Pulmonary artery endothelial cell (primary cell): Measurements from ENCODE around the gene SDK2. TPM values are rescaled to one million over a fixed set of nuclear protein-coding genes. Genes with fewer than 3 reads are reported as not detected.

Experiments
- DNase-seq: peaks from one replicate; pipeline ENCODE4 v3.0.0-alpha.2; 2011; ENCODE audit warnings: low read depth, low spot score
- total RNA-seq: library from RNA; depleted of rRNA; stranded (reverse); fragments of >200 nt; gene quantifications from 2 replicates; pipeline ENCODE4 v1.2.3, GENCODE V29; 2014

SDK2 gene
- total RNA-seq, 1 donor from 2014 or later = under 0.01 TPM

DNA sequence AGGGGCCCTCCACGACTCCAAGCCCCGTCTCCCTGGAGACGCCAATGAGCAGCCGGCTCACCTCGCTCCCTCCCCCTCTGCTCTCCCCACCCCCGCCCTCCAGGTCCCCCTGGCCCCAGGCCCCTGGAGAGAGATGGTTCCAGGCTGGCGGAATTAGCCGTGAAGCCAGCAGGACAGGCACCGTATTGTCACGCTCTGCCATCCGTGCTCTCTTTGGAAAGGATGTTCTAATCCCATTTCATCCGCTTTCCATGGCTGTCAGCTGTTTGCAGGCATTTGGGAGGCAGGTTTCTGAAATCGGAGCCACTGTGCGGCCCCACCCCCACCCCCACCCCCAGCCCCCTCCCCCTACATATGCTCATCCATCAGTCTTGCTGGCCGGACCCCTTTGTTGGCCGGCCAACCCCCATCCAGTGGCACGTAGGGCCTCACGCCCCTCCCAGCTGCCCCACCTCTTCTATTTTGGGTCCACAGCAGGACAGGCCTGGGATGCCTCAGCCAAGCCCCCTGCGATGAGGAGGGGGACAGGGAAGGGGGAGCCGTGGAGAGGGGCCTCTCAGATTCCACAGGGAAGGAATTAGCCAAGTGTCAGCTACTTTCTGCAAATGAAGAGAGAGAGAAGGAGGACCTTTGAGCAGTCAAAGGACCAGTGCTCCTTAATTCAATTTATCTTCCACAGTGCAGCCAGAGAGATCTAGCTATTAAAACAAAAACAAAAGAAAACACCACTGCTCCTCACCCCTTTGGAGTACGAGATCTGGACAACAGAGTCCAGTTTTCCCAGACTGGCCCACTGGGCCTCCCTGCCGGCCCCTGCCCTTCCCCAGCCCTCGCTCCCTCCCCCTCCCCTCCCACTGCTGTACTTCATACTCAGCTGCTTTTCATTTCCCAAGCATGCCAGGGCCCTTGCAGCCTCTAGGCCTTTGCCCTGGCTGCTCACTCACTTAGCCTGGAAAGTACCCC lies 30.7 kb downstream of the SDK2 start:
- DNase-seq = no peak

DNA sequence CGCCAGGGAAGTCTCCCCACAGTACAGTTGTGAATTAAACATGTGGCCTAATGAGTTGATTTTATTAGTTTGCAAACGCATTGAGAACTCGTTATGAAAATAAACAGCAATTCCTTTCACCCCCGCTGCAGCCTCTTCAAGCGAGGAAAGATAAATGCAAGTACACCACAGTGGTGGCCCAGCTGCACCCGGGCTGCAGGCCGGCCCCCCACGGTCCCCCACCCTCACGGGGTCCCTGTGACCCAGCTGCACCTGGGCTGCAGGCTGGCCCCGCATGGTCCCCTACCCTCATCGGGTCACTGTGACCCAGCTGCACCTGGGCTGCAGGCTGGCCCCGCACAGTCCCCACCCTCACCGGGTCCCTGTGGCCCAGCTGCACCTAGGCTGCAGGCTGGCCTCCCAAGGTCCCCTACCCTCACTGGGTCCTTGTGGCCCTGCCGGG lies 32.2 kb downstream of the SDK2 start:
- DNase-seq = no peak

DNA sequence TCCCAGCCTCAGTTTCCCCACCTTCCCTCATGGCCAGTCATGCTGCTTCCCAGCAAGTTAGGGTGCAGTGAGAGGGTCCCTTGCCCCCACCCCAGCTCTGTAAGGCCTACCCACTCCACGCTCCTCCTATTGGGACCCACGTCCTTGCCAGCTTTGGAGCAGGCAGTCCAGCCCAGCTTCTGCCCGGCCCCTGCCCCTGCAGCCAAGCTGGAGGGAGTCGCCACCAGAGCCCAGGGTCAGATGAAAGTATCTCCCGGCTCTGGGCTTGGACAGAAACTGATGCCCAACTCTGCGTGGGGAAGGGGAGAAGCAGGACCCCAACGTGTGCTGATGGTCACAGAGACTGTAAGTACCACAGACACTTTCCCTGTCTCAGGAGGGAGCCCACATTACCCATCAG lies 32.6 kb downstream of the SDK2 start:
- no peak for DNase-seq

DNA sequence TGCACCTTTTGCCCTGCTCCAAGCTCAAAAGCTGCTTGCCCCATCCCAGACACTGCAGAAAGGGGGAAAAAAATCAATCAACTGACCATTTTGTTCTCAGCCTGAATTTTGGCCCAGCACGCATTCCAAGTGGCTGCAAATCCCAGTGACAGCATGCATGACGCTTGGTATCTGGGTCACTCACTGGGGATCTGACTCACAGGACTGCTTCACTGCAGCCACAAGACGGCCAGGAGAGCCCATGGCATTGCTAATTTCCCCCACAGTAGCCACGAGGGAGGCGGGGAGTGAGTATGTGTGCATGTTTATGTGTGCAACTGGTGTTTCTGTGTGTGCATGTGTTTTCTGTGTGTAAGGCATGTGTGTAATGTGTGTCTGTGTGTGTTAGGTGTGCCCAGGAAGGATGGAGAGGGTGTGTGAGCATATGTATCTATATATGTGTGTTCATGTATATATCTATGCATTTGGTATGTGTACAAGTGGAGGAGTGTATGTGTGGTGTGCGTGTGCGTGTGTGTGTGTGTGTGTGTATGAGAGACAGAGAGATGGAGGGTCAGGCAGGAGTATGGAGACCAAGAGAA lies 33.8 kb downstream of the SDK2 start:
- no peak for DNase-seq

DNA sequence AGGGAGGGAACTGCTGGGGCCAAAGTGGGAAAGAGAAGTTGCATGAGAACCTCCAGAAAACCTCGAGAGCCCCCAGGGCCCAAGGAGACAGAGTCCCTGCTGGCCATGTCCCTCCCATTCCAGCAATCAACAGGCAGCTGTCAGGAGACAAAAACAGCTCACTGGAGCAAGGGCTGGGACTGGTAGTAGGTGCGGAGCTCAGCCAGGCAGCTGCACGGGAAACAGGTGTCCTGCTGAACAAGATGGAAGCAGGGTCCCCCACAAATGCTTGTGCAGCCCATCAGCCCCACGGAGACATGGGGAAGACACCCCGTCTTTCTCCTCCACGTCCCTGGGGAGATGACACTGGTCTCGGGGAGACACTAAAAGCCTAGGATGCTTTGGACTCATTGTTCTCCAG lies 34.5 kb downstream of the SDK2 start:
- no peak for DNase-seq

DNA sequence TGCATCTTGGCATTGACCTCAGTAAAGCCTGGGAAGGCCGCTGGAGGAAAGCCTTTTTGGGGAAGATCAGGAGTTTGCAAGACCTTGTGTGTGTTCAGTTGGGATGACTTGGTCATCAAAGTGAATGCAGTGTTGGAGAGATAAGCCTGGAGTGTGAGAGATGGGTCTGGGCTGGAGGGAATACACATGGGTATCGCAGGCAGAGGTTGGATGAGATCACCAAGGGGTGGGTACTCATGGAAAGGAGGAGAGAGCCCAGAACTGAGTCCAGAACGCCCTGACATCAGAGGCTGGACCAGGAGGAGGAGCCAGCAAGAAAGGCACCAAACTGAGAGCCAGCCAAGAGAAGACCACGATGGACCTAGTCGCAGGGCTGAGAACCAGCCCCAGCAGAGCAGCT lies 35.2 kb downstream of the SDK2 start:
- no peak for DNase-seq

DNA sequence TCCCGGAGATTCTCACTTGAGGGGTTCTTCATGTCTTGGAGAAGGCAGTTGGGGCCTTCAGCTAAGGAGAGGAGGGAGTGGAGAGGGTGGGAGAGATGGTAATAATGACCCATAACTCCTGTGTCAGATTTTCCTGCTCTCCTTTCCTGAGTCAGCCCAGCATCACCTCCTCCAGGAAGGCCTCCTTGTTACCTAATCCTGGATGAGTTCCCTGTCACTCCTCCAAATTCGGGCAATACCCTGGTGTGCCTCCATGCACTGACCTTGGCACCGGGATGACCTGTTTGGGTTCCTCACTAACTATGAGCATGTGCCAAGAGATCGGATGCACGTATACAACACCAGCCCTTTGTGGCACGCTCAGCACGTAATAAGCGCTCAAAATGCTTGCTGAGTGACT lies 38.8 kb downstream of the SDK2 start:
- DNase-seq = no peak

DNA sequence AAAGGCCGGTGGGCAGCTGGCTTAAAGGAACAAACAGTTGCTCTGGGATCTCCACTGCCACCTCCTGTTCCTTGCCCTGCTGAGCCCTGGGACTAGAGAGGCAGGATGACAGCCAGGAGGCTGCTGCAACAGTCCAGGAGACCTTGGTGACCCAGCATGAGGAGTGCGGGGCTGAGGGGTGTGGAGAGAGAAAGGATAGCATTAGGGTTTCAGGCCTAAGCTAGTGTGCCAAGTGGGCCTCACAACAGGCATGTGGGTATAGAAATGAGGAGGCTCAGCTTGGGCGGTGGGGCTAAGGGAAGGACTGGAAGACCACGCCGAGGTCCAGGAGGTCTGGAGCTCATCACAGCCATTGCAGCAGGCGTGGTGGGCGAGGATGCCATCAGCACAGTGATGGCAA lies 39.8 kb downstream of the SDK2 start:
- DNase-seq = no peak

DNA sequence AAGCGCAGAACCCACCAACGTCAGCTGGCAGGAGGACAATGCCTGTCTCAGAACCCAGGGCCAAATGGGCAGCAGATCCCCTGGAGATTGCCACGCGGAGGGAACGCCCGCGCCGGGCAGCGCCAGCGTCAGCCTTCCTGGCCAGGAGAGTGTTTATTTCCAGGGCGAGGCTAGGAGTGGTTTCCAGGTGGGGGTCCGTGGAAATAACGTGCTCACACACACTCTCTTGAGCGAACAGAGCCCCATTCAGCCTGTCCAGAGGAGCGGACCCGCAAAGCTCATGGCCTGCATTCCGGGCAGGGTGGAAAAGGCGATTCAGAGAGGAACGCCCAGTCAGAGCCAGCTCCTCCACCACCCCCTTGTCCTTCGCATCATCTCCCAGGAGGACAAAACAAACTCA lies 40.3 kb downstream of the SDK2 start:
- DNase-seq = no peak

DNA sequence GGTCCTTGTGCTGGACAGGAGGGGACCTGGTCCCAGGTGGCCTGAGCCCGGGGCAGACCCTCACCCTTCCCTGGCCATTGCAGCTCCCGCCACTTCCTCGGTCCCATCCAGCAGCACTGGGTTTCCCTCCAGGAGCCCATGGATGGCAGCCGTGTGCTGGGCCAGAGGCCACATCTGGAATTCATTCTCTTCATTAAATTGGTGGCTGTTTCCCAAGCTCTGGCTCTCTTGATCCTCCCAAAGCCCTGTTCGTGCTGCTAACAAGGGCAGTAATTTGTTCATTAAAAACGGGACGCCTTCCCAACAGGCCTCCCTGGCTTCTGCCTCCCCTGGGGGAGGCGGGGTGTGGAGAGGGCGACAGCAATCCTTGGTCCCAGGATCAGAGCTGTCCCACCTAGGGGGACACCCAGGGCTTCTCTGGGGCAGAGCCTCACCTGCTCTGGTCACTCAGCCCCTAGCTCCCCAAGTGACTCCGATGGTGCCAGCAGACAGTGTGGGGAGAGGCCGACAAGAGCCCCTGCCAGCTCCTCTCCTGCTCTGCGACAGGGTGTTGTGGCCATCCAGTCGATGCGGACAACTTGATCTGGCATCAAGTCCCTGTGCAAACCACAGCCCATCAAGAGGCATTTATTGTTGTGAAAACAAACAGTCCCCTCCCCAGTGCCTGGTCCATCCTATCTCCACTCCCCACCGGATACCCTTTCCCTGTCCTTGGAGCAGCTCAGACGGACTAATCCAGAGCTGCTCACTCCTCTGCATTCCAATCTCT lies 44.0 kb downstream of the SDK2 start:
- no peak for DNase-seq

DNA sequence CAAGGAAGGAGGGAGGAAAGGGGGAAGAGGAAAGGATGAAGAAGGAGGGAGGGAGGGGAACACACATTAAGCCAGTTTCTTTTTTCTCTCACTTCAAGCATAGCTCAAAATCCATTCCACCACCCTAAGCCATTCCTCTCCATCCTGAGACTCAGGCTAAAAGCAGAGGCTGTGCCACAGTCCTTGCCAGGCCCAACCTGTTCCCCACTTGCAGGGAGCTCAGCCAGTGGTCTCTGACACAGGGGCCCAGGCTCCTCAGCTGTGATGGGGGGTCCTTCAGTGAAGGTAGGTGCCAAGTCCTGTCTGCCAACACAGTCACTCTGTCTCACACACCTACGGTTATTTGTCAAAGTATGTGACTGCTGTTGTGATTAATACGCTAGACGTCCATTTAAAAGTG lies 44.6 kb downstream of the SDK2 start:
- DNase-seq = no peak

DNA sequence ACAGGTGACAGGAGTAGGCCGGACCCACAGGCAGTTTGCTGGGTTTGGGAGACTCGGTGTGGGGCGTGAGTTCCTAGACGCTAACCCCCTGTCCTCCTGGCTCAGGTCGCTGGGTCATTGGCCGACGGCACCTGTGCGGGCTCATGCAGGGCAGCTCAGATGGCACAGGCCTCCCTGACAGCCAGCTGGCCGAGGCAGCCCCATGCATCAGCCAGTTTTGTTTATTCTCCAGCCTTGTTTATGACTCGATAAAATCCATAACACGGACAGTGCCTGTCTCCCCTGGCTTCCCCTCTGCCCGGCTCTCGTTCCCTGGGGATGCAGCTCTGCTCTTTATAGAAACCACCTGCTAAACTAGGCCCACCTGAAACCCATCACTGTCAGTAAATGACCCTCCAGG lies 46.0 kb downstream of the SDK2 start:
- no peak for DNase-seq

DNA sequence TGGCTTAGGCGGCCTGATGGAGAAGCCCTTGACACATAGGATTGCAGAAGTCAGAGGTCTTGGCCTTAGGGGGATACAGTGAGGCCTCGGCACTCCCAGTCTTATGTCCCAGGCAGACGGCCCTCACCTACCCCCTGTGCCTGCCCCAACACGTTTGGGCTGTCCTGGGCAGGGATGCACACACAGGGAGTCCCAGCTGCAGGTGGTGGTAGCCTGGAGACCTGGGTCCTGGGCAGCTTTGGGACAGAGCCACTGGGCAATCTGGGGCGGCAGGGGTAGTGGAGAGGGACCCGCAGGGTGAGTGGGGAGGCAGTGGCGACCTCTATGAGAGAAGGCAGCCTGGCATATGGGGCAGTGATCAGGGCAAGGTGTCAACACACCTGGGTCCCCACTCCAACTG lies 48.3 kb downstream of the SDK2 start:
- no peak for DNase-seq

DNA sequence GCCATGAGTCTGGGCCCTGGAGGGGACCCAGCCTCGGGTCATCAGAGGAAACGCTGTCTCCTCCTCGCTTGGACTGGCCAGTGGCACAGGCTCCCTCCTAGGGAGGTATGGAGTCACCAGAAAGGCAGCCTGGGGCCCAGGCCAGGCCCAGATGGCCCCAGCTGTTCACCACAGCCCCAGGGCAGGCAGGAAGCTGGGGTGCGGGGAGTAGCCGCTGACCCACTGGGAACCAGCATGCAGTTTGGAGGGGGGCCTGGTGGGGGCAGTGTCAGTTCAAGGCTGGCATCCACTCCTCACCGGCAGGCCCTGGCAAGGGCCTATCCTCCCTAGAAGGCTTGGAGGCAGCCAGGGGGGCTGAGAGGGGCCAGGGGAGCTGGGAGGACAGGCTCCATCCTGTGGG lies 48.8 kb downstream of the SDK2 start:
- DNase-seq = no peak

DNA sequence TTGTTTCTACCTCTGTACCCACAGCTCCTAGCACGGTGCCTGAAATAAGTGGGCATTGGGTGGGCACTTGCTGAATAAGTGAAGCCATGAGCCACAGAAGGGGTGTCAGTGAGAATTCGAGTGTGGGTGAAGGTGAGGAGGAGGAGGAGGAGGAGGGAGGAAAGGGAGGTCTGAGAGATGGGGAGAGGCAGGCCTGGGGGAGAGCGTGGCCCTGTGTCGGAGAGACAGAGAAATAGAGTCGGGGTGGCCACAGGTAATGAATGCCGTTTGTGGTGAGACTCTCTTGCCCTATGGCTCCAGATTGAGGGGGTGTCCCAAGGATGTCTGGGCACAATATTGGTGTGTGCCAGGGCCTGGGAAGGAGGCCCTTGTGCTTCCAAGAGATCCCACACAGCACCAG lies 49.2 kb downstream of the SDK2 start:
- DNase-seq = no peak

DNA sequence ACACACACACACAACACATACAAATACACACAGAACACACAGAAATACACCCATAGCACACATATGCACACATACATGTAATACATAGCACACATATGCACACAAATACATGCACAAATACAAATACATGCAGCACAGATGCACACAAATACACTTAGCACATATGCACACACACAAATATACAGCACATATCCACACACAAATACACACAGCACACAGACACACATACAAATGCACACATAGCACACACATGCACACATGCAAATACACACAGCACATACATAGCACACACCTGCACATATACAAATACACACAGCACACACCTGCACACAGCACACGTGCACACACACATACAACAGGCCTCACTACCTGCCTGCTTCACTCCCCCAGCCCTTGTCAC lies 49.6 kb downstream of the SDK2 start:
- DNase-seq = no peak

DNA sequence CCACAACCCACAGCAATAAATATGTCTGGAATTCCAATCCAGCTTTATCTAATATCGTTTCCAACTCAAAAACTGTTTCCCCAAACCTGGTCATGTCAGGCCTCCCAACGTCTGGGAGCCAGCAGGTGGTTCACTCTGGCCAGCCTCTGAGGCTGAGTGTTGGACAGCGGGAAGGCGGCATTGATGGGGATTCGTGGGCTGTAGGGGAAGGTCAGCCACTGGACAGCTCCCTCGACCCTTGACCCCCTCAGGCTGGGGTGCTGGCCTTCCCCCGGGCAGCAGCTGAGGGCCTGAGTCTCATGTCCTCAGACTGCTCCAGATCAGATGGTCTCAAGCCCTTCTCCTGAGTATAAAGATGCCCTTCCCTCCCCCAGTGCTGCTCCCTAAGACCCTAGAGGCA lies 50.2 kb downstream of the SDK2 start:
- DNase-seq = no peak

DNA sequence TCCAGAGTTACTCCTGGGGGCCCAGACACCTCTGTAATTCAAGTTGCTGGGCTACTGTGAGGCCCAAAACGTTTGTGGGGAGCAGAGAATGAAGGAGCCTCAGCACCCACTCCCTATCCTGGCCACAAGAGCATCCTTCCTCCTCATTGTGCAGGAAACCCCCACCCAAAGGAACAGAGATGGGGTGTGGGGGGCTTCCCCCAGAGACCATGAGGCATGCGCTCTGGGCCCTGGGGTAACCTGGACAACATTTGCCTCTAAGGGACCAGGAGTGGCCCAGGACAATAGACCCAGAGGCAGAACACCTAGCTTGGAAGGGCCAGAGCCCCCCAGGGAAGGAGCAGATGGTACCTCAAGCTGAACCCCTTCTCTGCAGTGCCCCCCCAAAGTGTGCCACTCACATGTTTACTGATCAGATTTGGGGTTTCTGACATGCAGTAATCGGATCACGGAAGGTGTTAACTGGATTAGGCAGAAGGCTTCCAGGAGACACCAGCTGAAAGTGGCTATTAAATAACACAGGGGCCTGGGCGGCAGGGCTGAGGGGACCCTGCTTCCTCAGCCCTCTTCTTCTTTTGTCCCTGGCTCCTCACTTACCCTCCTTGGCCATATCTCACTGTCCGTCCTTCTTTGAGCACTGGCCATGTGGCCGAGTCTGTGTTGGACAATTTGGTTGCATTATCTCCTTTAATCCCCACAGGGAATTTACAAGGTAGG lies 50.8 kb downstream of the SDK2 start:
- DNase-seq = no peak

DNA sequence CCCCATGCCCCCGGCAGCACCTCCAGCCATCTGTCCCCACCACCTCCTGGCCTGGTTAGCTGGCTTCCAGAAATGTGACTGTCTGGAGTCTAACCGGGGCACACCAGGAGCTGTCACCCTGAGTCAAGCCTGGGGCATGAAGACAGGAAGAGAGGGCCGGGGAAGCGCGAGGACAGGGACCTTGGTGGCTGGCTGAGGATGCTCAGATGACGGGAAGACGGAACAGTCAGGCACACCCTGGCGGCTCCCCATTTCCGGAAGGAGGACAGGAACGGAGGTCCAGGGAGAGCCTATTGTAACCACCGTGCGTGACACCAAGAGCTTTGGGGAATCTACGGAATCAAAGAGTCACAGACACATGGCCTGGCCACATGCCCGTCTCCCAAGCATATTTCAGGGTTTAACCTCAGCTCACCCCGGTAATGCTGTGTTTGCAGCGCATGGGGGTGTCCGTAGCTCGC lies 51.7 kb downstream of the SDK2 start:
- no peak for DNase-seq

DNA sequence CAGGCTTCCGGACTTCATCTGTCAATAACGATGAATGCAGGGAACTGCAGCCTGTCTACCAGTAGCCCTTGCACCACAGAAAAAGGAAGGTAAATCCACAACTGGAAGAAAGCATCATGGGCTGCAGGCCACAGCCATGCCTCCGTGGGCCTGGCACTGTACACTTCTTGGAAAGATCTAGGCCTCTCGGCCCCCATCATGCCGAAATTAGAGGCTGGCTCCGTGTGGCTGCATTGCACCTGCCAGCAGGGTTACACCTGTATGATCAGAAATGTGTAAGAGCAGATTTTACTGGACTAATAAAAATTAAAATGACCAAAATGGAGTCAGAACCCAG lies 52.2 kb downstream of the SDK2 start:
- no peak for DNase-seq

DNA sequence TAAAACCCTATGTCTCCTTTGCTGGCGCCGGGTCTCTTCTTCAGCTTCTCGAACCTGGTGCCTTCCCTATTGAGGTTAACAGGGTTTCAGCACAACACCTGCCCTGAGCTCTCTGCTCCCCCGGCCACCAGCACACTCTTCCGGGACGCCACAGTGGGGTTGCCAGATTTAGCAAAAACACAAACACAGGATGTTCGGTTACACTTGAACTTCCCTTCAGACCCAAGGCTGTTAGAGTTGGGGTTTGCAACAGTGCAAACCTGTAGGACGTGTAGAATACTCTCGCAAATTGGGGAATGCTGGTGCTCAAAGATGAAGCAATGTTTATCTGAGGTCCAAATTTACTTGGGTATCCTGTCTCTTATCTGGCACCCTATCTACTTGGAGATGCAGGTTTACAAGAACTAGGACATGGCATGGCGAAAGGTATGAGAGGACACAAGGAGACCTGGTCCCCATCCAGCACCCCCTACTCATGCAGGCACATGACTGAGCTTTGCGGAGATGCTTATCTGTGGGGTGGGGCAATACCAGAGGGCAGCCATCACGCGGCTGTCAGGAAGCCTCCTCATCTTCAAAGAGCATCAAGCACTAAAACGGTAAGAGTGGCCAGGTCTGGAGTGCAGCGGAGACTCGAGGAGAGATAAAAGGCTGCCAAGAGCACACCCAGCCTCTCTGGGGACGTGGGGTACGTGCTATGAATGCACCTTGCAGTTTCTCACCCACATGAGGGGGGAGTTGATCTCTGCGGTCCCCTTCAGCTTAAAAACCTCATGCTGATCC lies 52.8 kb downstream of the SDK2 start:
- no peak for DNase-seq
